ENCODE measurements around the gene ST7.

ST7 gene

DNA sequence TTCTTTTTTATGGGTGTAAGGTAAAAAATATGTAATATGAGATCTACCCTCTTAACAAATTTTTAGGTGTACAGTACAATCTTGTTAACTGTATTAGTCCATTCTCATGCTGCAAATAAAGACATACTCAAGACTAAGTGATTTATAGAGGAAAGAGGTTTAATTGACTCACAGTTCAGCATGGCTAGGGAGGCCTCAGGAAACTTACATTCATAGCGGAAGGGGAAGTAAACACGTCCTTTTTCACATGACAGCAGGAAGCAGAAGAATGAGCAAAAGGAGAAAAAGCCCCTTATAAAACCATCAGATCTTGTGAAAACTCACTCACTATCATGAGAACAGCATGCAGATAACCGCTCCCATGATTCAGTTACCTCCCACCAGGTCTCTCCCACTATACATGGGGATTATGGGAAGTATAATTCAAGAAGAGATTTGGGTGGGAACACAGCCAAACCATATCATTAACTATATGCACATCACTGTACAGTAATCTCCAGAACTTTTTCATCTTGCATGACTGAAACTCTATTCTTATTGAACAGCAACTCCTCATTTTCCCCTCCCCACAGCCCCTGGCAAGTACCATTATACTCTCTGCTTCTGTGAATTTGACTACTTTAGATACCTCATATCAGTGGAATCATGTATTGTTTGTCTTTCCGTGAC lies 242.2 kb downstream of the ST7 start:
- no peak overlapping the region for H3K4me3 ChIP-seq (ENCODE audit: low read length)
- no peak for DNase-seq (ENCODE audit: low read depth)
- TF ChIP-seq, protein P1, sequence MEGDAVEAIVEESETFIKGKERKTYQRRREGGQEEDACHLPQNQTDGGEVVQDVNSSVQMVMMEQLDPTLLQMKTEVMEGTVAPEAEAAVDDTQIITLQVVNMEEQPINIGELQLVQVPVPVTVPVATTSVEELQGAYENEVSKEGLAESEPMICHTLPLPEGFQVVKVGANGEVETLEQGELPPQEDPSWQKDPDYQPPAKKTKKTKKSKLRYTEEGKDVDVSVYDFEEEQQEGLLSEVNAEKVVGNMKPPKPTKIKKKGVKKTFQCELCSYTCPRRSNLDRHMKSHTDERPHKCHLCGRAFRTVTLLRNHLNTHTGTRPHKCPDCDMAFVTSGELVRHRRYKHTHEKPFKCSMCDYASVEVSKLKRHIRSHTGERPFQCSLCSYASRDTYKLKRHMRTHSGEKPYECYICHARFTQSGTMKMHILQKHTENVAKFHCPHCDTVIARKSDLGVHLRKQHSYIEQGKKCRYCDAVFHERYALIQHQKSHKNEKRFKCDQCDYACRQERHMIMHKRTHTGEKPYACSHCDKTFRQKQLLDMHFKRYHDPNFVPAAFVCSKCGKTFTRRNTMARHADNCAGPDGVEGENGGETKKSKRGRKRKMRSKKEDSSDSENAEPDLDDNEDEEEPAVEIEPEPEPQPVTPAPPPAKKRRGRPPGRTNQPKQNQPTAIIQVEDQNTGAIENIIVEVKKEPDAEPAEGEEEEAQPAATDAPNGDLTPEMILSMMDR (IDR thresholded peaks at IDR 0.05; ENCODE audit: insufficient read depth, low read depth, low read length, missing control alignments): no peak

DNA sequence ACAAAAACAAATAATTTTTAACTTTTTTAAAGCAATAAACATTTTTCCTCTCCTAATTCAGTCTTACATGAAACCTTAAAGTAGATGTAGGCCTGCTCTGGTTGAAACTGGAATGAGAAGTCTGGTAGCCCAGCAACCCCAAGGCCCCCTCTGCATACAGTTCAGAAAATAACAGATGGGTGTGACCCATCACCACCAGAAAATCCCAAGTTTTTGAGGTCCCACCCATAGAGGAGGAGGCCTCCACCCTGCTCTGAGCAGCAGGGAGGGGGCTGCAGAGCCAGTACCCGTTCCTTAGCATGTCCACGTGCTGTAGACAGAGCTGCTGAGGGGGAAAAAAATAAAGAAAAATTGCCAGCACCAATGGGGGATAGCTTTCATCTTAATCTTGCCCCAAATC lies 246.8 kb downstream of the ST7 start:
- TF ChIP-seq, protein P1 (IDR thresholded peaks at IDR 0.05; ENCODE audit: insufficient read depth, low read depth, low read length, missing control alignments): no peak
- no peak overlapping the region for H3K4me3 ChIP-seq (ENCODE audit: low read length)
- no peak for DNase-seq (ENCODE audit: low read depth)

DNA sequence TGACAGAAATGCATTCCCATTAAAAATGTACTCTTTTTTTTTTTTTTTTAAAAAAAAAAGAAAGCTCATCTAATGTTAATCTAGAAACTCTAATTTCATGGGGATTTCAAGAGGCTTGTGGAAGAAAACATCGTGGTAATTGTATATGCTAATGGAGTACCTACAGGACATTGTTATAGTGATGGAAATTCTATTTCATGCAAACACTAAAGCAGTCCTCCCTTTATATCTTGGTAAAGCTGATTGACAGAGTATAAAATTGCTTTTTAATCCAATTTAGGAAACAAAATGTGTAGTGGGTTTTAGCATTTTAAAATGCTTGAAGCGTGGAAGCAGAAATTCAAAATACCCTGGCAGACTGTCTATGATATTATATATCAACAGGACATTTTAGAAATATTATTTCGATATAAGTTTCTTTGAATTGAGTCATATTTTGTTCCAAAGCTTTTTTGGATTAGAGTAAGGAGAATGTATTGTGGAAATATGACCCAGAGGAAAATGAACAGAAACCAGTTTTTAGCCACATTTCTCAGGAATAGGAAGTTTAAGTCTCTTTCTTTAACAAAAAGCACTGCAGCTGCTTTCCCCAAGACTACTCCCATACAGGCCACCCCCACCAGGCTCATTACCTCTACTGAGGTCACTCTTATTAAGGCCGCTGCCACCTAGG lies 247.6 kb downstream of the ST7 start:
- no peak for DNase-seq (ENCODE audit: low read depth)
- TF ChIP-seq, protein P1 (IDR thresholded peaks at IDR 0.05; ENCODE audit: insufficient read depth, low read depth, low read length, missing control alignments): no peak

DNA sequence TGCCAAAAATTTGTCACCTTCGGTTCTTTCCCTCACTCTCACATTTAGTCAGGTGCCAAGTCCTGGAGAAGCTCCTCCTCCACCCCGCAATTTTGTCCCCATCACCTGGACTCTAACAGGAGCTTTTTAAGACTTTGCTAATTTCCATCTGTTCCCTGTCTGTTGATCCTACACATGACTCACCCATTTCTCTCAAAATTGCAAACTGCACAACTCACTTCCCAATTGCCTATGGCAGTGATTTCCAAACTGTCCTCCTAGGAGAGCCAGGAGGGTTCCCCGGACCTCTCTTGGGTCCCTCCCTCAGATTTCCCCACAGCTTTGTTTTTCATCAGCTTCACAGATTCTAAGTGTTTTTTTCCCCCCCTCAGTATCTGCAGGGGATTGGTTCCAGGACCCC lies 249.2 kb downstream of the ST7 start:
- peak; percentile 42 for DNase-seq (ENCODE audit: low read depth)
- TF ChIP-seq, protein P1 (IDR thresholded peaks at IDR 0.05; ENCODE audit: insufficient read depth, low read depth, low read length, missing control alignments): no peak
- no peak overlapping the region for H3K4me3 ChIP-seq (ENCODE audit: low read length)

More for the DNA sequence above, 247.6 kb downstream of the ST7 start:
- H3K4me3 ChIP-seq (ENCODE audit: low read length): no peak overlapping the region

DNA sequence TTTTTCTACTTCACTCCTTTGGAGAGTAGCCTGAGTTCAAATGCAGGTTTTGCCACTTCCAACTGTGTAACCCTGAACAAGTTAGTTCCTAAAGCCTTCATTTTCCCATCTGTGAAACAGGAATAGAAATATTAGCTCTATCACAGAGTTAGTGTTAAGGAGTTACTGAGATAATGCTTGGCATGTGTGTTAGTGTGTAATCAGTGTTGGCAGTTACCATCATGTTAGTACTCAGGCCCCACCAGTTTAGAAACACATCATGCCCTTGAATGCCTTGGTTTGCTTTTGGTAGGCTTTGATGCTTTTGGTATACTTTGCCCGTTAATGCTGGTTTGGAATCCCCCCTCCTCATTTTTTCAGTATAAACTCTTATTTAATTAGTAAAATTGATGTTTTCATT lies 249.9 kb downstream of the ST7 start:
- no peak overlapping the region for H3K4me3 ChIP-seq (ENCODE audit: low read length)
- TF ChIP-seq, protein P1 (IDR thresholded peaks at IDR 0.05; ENCODE audit: insufficient read depth, low read depth, low read length, missing control alignments): no peak
- DNase-seq (ENCODE audit: low read depth): no peak

DNA sequence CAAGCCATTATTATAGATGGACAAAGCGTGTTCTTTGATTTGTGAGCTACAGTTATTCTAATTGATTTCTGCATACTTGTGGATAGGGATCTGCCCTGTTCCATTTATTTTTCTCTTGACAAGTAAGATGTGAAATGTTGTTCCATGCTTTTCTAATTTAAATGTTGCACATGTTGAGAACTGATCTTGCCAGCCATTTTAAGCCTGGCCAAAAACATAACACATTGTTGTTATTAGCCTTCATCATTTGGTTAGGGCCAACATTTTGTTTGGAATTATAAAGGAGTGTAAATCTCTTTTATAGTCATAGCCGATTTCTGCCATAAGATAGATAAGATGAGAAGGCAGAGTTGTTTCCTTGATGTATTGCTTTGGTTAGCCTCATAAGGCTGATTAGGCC lies 252.6 kb downstream of the ST7 start:
- TF ChIP-seq, protein P1 (IDR thresholded peaks at IDR 0.05; ENCODE audit: insufficient read depth, low read depth, low read length, missing control alignments): no peak
- no peak overlapping the region for H3K4me3 ChIP-seq (ENCODE audit: low read length)
- DNase-seq (ENCODE audit: low read depth): no peak

DNA sequence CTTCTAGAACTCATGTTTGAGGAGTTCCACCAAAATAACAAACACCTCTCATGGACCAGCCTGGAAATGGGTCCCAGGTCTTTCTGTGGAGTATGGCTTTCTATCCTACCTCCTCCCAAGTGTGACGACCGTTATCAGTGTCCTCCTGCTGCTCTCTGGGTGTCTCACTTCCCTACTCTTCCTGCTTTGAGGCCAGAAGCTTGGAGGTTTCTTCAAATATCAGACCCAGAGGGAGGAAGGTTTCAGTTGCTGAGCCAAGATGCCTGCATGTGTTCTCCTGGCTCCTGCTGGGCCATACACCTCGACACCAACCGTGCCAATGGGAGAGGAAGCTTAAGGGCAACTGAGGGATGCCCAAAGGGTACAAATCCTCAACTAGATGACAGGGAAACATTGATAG lies 255.0 kb downstream of the ST7 start:
- H3K4me3 ChIP-seq (ENCODE audit: low read length): no peak overlapping the region
- TF ChIP-seq, protein P1 (IDR thresholded peaks at IDR 0.05; ENCODE audit: insufficient read depth, low read depth, low read length, missing control alignments): no peak
- no peak for DNase-seq (ENCODE audit: low read depth)

All from epithelial cell of esophagus (primary cell).